HepG2 (cell line): ENCODE data around the gene HOXA4. TPM values are rescaled to one million over a fixed set of nuclear protein-coding genes. Genes with fewer than 3 reads are reported as not detected.

Experiments used
- ARHGAP35 ChIP-seq: sonication (generic); formaldehyde crosslinking; IDR thresholded peaks from 2 replicates; pipeline ENCODE4 v1.9.0; 2022; ENCODE audit warnings: mild to moderate bottlenecking, inconsistent platforms, moderate library complexity, missing genetic modification reagents, borderline replicate concordance
- ARID4A ChIP-seq: sonication (generic); formaldehyde crosslinking; IDR thresholded peaks from 2 replicates; pipeline ENCODE4 v1.5.0; 2020; ENCODE audit warnings: mild to moderate bottlenecking, missing genetic modification reagents, borderline replicate concordance
- IKZF5 ChIP-seq: IDR thresholded peaks from 2 replicates; pipeline ENCODE4 v1.6.1; 2018; ENCODE audit warnings: missing genetic modification reagents, mild to moderate bottlenecking, missing compliant biosample characterization
- NCOA1 ChIP-seq: sonication (generic); formaldehyde crosslinking; IDR thresholded peaks from 2 replicates; pipeline ENCODE4 v1.9.0; 2021; ENCODE audit warnings: missing genetic modification reagents
- ZBTB33 ChIP-seq: sonication (generic); formaldehyde crosslinking; IDR thresholded peaks from 2 replicates; pipeline ENCODE4 v1.4.0; 2020; ENCODE audit warnings: missing genetic modification reagents
- ZNF737 ChIP-seq: sonication (generic); formaldehyde crosslinking; IDR thresholded peaks from 2 replicates; pipeline ENCODE4 v1.5.0; 2020; ENCODE audit warnings: missing genetic modification reagents, mild to moderate bottlenecking, borderline replicate concordance
- polyA plus RNA-seq, 8 experiments: library from polyadenylated mRNA; depleted of rRNA in 3 of 8; stranded (reverse) in 7 of 8; unstranded in 1 of 8; fragments of >200 nt; fragmentation: Illumina TruSeq in 4 of 8; extraction: Trizol in 4 of 8; gene quantifications; 2 replicates each; pipeline versions ENCODE4 v1.2.1 to v1.2.3, GENCODE V29; 2011 to 2016; ENCODE audit warnings: low read depth in 4 of 8, missing spikeins in 1 of 8, mixed read lengths in 1 of 8; ENCODE audit not compliant: insufficient read depth in 1 of 8
- total RNA-seq, 5 experiments: library from RNA; depleted of rRNA; stranded (reverse); fragments of >200 nt; fragmentation: Illumina TruSeq; extraction: Trizol; gene quantifications; 2 replicates each; pipeline ENCODE4 v1.2.3, GENCODE V29; 2016; ENCODE audit warnings: low read depth in 1 of 5

HOXA4 gene
- total and polyA plus RNA-seq, 2 of the 13 experiments (the other 11 are each of a cell fraction or from before 2014, with no cell fraction given): 2.4 to 5.4 TPM

- TF ChIP-seq ARID4A (CRISPR knock-in tag) (no peak), ZBTB33 (peak; percentile 56; the same call in 1 of the 2 replicates), IKZF5 (no peak), ZNF737 (CRISPR knock-in tag) (no peak), ARHGAP35 (CRISPR knock-in tag) (no peak), NCOA1 (no peak)
These were observed 25.4 kb upstream of the HOXA4 start (continued) for GRCh38 chr7:27155816-27156507.
